ENCODE results near the gene OR2A42.
"Not testable (repeated sequence)": the region's sequence is repeated elsewhere in the genome, so short reads cannot be mapped to it uniquely, and the experiment has no call there.

OR2A42 gene

GRCh38 chr7:144198934-144199333, 40.5 kb downstream of the OR2A42 start:
- not testable (repeated sequence) for H3K9ac ChIP-seq (ENCODE audit: low read length); H3K27ac ChIP-seq (ENCODE audit: low read depth, low read length); H2AFZ ChIP-seq (ENCODE audit: insufficient read depth, low read length, poor library complexity); H3K4me2 ChIP-seq (ENCODE audit: low read length); H3K18ac ChIP-seq (ENCODE audit: low read length); H3K79me2 ChIP-seq (ENCODE audit: control insufficient read depth, insufficient read depth, low read length, poor library complexity); H4K8ac ChIP-seq (ENCODE audit: low read depth, low read length); H3K23ac ChIP-seq (ENCODE audit: low read length); H4K91ac ChIP-seq (ENCODE audit: low read depth, low read length); H3K14ac ChIP-seq (ENCODE audit: low read length); H2BK120ac ChIP-seq (ENCODE audit: insufficient read depth, low read length, poor library complexity); H3K36me3 ChIP-seq (ENCODE audit: control insufficient read depth in 1 of 2, insufficient read depth in 2 of 2, low read length in 2 of 2); H3K9me3 ChIP-seq (ENCODE audit: insufficient read depth, low read depth, low read length); H4K12ac ChIP-seq (ENCODE audit: low read depth, low read length); H2BK5ac ChIP-seq (ENCODE audit: low read depth, low read length, poor library complexity); H2AK5ac ChIP-seq (ENCODE audit: low read length); H3K79me1 ChIP-seq (ENCODE audit: low read length); H2BK12ac ChIP-seq (ENCODE audit: low read length); H3K4ac ChIP-seq (ENCODE audit: low read depth, low read length); H3K4me3 ChIP-seq (ENCODE audit: low read depth, low read length); H3K27me3 ChIP-seq (ENCODE audit: insufficient read depth, low read length); H3K4me1 ChIP-seq (ENCODE audit: control insufficient read depth in 1 of 2, insufficient read depth in 2 of 2, low read length in 2 of 2)
- DNase-seq: peak; percentile 49 to 57
- no CpG with 5 or more reads among the region's 4 CpGs for WGBS (ENCODE audit: extremely low coverage, insufficient coverage, insufficient read length)

GRCh38 chr7:144195212-144195872, 44.1 kb downstream of the OR2A42 start, which contains the start of gene ARHGEF35:
Gene ARHGEF35, minus strand, starts transcription at chr7:144195833. Its CDS starts 7,450 bp downstream, at chr7:144188383.
- H3K18ac ChIP-seq (ENCODE audit: low read length); H3K79me1 ChIP-seq (ENCODE audit: low read length); H3K27ac ChIP-seq (ENCODE audit: low read depth, low read length); DNase-seq; H3K27me3 ChIP-seq (ENCODE audit: insufficient read depth, low read length); H3K4me1 ChIP-seq (ENCODE audit: control insufficient read depth in 1 of 2, insufficient read depth in 2 of 2, low read length in 2 of 2); H2AFZ ChIP-seq (ENCODE audit: insufficient read depth, low read length, poor library complexity); H3K14ac ChIP-seq (ENCODE audit: low read length); H2BK5ac ChIP-seq (ENCODE audit: low read depth, low read length, poor library complexity); H3K9me3 ChIP-seq (ENCODE audit: insufficient read depth, low read depth, low read length); H3K36me3 ChIP-seq (ENCODE audit: control insufficient read depth in 1 of 2, insufficient read depth in 2 of 2, low read length in 2 of 2); H3K23ac ChIP-seq (ENCODE audit: low read length); H2BK12ac ChIP-seq (ENCODE audit: low read length); H3K4ac ChIP-seq (ENCODE audit: low read depth, low read length); H3K4me3 ChIP-seq (ENCODE audit: low read depth, low read length); H3K79me2 ChIP-seq (ENCODE audit: control insufficient read depth, insufficient read depth, low read length, poor library complexity); H2BK120ac ChIP-seq (ENCODE audit: insufficient read depth, low read length, poor library complexity); H4K8ac ChIP-seq (ENCODE audit: low read depth, low read length); H3K4me2 ChIP-seq (ENCODE audit: low read length); H3K9ac ChIP-seq (ENCODE audit: low read length); H4K12ac ChIP-seq (ENCODE audit: low read depth, low read length); H2AK5ac ChIP-seq (ENCODE audit: low read length); H4K91ac ChIP-seq (ENCODE audit: low read depth, low read length): not testable (repeated sequence)
- WGBS (ENCODE audit: extremely low coverage, insufficient coverage, insufficient read length): no CpG with 5 or more reads among the region's 51 CpGs

- not testable (repeated sequence) for H3K4me1 ChIP-seq (ENCODE audit: control insufficient read depth in 1 of 2, insufficient read depth in 2 of 2, low read length in 2 of 2); H4K91ac ChIP-seq (ENCODE audit: low read depth, low read length); H3K79me1 ChIP-seq (ENCODE audit: low read length); H2BK12ac ChIP-seq (ENCODE audit: low read length); H2AFZ ChIP-seq (ENCODE audit: insufficient read depth, low read length, poor library complexity); H3K27me3 ChIP-seq (ENCODE audit: insufficient read depth, low read length); H3K23ac ChIP-seq (ENCODE audit: low read length); H4K12ac ChIP-seq (ENCODE audit: low read depth, low read length); DNase-seq; H3K9me3 ChIP-seq (ENCODE audit: insufficient read depth, low read depth, low read length); H3K18ac ChIP-seq (ENCODE audit: low read length); H3K79me2 ChIP-seq (ENCODE audit: control insufficient read depth, insufficient read depth, low read length, poor library complexity); H3K4ac ChIP-seq (ENCODE audit: low read depth, low read length); H3K36me3 ChIP-seq (ENCODE audit: control insufficient read depth in 1 of 2, insufficient read depth in 2 of 2, low read length in 2 of 2); H3K9ac ChIP-seq (ENCODE audit: low read length); H2AK5ac ChIP-seq (ENCODE audit: low read length); H2BK5ac ChIP-seq (ENCODE audit: low read depth, low read length, poor library complexity); H3K4me2 ChIP-seq (ENCODE audit: low read length); H3K14ac ChIP-seq (ENCODE audit: low read length); H3K27ac ChIP-seq (ENCODE audit: low read depth, low read length); H2BK120ac ChIP-seq (ENCODE audit: insufficient read depth, low read length, poor library complexity); H4K8ac ChIP-seq (ENCODE audit: low read depth, low read length); H3K4me3 ChIP-seq (ENCODE audit: low read depth, low read length)
- no CpG with 5 or more reads among the region's 6 CpGs for whole genome bisulfite sequencing (ENCODE audit: extremely low coverage, insufficient coverage, insufficient read length)
These were observed 45.0 kb downstream of the OR2A42 start for GRCh38 chr7:144194453-144194852.

- not testable (repeated sequence) for H2BK120ac ChIP-seq (ENCODE audit: insufficient read depth, low read length, poor library complexity); H3K4me1 ChIP-seq (ENCODE audit: control insufficient read depth in 1 of 2, insufficient read depth in 2 of 2, low read length in 2 of 2); H4K8ac ChIP-seq (ENCODE audit: low read depth, low read length); H3K79me2 ChIP-seq (ENCODE audit: control insufficient read depth, insufficient read depth, low read length, poor library complexity); H3K4me2 ChIP-seq (ENCODE audit: low read length); H2BK5ac ChIP-seq (ENCODE audit: low read depth, low read length, poor library complexity); DNase-seq; H3K18ac ChIP-seq (ENCODE audit: low read length); H3K79me1 ChIP-seq (ENCODE audit: low read length); H3K27ac ChIP-seq (ENCODE audit: low read depth, low read length); H2AFZ ChIP-seq (ENCODE audit: insufficient read depth, low read length, poor library complexity); H3K4me3 ChIP-seq (ENCODE audit: low read depth, low read length); H4K91ac ChIP-seq (ENCODE audit: low read depth, low read length); H3K9ac ChIP-seq (ENCODE audit: low read length); H3K14ac ChIP-seq (ENCODE audit: low read length); H3K36me3 ChIP-seq (ENCODE audit: control insufficient read depth in 1 of 2, insufficient read depth in 2 of 2, low read length in 2 of 2); H3K9me3 ChIP-seq (ENCODE audit: insufficient read depth, low read depth, low read length); H3K23ac ChIP-seq (ENCODE audit: low read length); H4K12ac ChIP-seq (ENCODE audit: low read depth, low read length); H3K27me3 ChIP-seq (ENCODE audit: insufficient read depth, low read length); H2BK12ac ChIP-seq (ENCODE audit: low read length); H2AK5ac ChIP-seq (ENCODE audit: low read length); H3K4ac ChIP-seq (ENCODE audit: low read depth, low read length)
- no CpG with 5 or more reads among the region's 11 CpGs for WGBS (ENCODE audit: extremely low coverage, insufficient coverage, insufficient read length)
These were observed 45.6 kb downstream of the OR2A42 start for GRCh38 chr7:144193782-144194181.
